HepG2 (cell line): ENCODE measurements around the gene ATP13A1. TPM values are rescaled to one million over a fixed set of nuclear protein-coding genes. Genes with fewer than 3 reads are reported as not detected.
"Not testable (repeated sequence)": the region's sequence is repeated elsewhere in the genome, so short reads cannot be mapped to it uniquely, and the experiment has no call there.

ENCODE experiments used
- ATAC-seq: fragments of 200-7000 bp; cut with Tn5 transposase; 3 replicates; pipeline ENCODE4 v1.9.1; 2020; ENCODE audit warnings: mild to moderate bottlenecking, moderate library complexity
- BruUV-seq: library from RNA; stranded (reverse); fragments of 400-500 nt; replicated peaks from 2 replicates; lab custom pipeline; 2021; lab: Mats Ljungman, UMichigan
- CTCF ChIA-PET: fragments of 300-600 bp; formaldehyde crosslinking; extraction: SDS; loops from one replicate; lab custom pipeline; 2021; ENCODE audit warnings: low total read pairs, inconsistent platforms, low intra/inter-chr PET ratio; lab: Yijun Ruan, JAX
- POLR2A ChIA-PET: fragments of 350-600 bp; sonication (Branson Sonifier 250); formaldehyde crosslinking; loops from one replicate; lab custom pipeline; 2020; ENCODE audit warnings: antibody characterized with exemption, inconsistent platforms; lab: Yijun Ruan, JAX
- DNase-seq: peaks from one replicate; pipeline ENCODE4 v3.0.0-alpha.2; 2015; ENCODE audit warnings: low spot score
- FAIRE-seq: peaks from 3 replicates; lab custom pipeline; 2011; peaks lifted over from hg19 to GRCh38; lab: Jason Lieb, UNC
- H2AFZ ChIP-seq: one replicate; pipeline ENCODE4 v1.6.1; 2011; ENCODE audit warnings: low read length, inconsistent platforms
- H3K27ac ChIP-seq: fragments of 300-600 bp; 3 replicates; pipeline ENCODE4 v1.8.0; 2011; ENCODE audit warnings: mixed run types, mild to moderate bottlenecking, mixed read lengths, low read length, inconsistent platforms; ENCODE audit not compliant: insufficient read depth; ENCODE audit errors: extremely low read length
- H3K27me3 ChIP-seq, 2 experiments: fragments of 200-600 bp in 1 of 2; 2 replicates in 1 of 2; 3 replicates in 1 of 2; pipeline versions ENCODE4 v1.6.0 to v1.8.0; 2011; ENCODE audit warnings: low read length in 2 of 2, mild to moderate bottlenecking in 2 of 2, moderate library complexity in 2 of 2, inconsistent platforms in 1 of 2; ENCODE audit not compliant: insufficient read depth in 2 of 2, control insufficient read depth in 1 of 2
- H3K36me3 ChIP-seq, 2 experiments: fragments of 200-600 bp in 1 of 2; replicated peaks in 1 of 2; 2 replicates in 1 of 2; 3 replicates in 1 of 2; pipeline versions ENCODE4 v1.5.1 to v1.8.0; 2011; ENCODE audit warnings: low read length in 2 of 2, inconsistent platforms in 1 of 2; ENCODE audit not compliant: insufficient read depth in 2 of 2, control insufficient read depth in 1 of 2
- H3K4me1 ChIP-seq: 2 replicates; pipeline ENCODE4 v1.5.1; 2012; ENCODE audit warnings: low read length, inconsistent platforms; ENCODE audit not compliant: insufficient read depth
- H3K4me2 ChIP-seq: 2 replicates; pipeline ENCODE4 v1.6.0; 2011; ENCODE audit warnings: low read depth, low read length, inconsistent platforms
- H3K4me3 ChIP-seq, 3 experiments: fragments of 200-600 bp in 1 of 3; sonication (generic), shearing (Covaris generic) in 1 of 3; replicated peaks in 1 of 3; 2 replicates each; pipeline ENCODE4 v1.5.1; 2011 to 2016; ENCODE audit warnings: low read length in 3 of 3, inconsistent platforms in 2 of 3, low read depth in 2 of 3, mild to moderate bottlenecking in 2 of 3, control low read depth in 1 of 3, mixed read lengths in 1 of 3; ENCODE audit not compliant: insufficient read depth in 1 of 3
- H3K79me2 ChIP-seq: one replicate; pipeline ENCODE4 v1.6.1; 2011; ENCODE audit warnings: low read length, inconsistent platforms; ENCODE audit not compliant: insufficient read depth
- H3K9ac ChIP-seq: 2 replicates; pipeline ENCODE4 v1.6.0; 2011; ENCODE audit warnings: mild to moderate bottlenecking, low read depth, low read length, inconsistent platforms; ENCODE audit not compliant: insufficient read depth
- H3K9me3 ChIP-seq: 2 replicates; pipeline ENCODE4 v1.5.1; 2012; ENCODE audit warnings: mild to moderate bottlenecking, low read length
- H4K20me1 ChIP-seq: 2 replicates; pipeline ENCODE4 v1.6.0; 2011; ENCODE audit warnings: inconsistent platforms, mild to moderate bottlenecking, low read length, moderate library complexity; ENCODE audit not compliant: insufficient read depth
- MAFG ChIP-seq: sonication (generic); formaldehyde crosslinking; IDR thresholded peaks from 2 replicates; pipeline ENCODE4 v1.5.1; 2020; ENCODE audit warnings: mild to moderate bottlenecking, missing genetic modification reagents
- NFIC ChIP-seq: IDR thresholded peaks from 2 replicates; pipeline ENCODE4 v1.6.1; 2012; ENCODE audit warnings: mild to moderate bottlenecking, low read length, inconsistent platforms
- PBX3 ChIP-seq: sonication (generic); formaldehyde crosslinking; IDR thresholded peaks from 2 replicates; pipeline ENCODE4 v1.8.1; 2023; ENCODE audit warnings: missing genetic modification reagents, inconsistent platforms, borderline replicate concordance
- PREB ChIP-seq: sonication (generic); formaldehyde crosslinking; IDR thresholded peaks from 2 replicates; pipeline ENCODE4 v1.4.0; 2020; ENCODE audit warnings: missing genetic modification reagents
- TEAD2 ChIP-seq: sonication (generic); formaldehyde crosslinking; IDR thresholded peaks from 2 replicates; pipeline ENCODE4 v1.9.0; 2021; ENCODE audit warnings: missing genetic modification reagents
- TERF1 ChIP-seq: sonication (generic); formaldehyde crosslinking; IDR thresholded peaks from 2 replicates; pipeline ENCODE4 v1.8.0; 2022; ENCODE audit warnings: mild to moderate bottlenecking, missing genetic modification reagents, moderate library complexity
- UBTF ChIP-seq: sonication (generic); formaldehyde crosslinking; IDR thresholded peaks from 2 replicates; pipeline ENCODE4 v1.4.0; 2020; ENCODE audit warnings: mild to moderate bottlenecking, missing genetic modification reagents
- ZNF101 ChIP-seq: sonication (generic); formaldehyde crosslinking; IDR thresholded peaks from 2 replicates; pipeline ENCODE4 v1.4.0; 2020; ENCODE audit warnings: mild to moderate bottlenecking, low read depth, missing genetic modification reagents, borderline replicate concordance
- WGBS: methylation state at CpG from one replicate; pipeline ENCODE4 v1.1.6; 2017; ENCODE audit warnings: low lambda C conversion rate; 5-methylcytosine and 5-hydroxymethylcytosine counted together
- in situ Hi-C: cut with HindIII; loops from 2 replicates; pipeline ENCODE4 v1.10.0; 2017; ENCODE audit warnings: low pct_unique_long_range_greater_than_20kb; ENCODE audit not compliant: extremely low pct_ligation_motif_present
- intact Hi-C: fragments of 100-400 bp; cut with micrococcal nuclease; formaldehyde crosslinking; loops from one replicate; pipeline ENCODE4 v1.10.0; 2022; ENCODE audit not compliant: unreplicated experiment
- polyA plus RNA-seq, 8 experiments: library from polyadenylated mRNA; depleted of rRNA in 3 of 8; stranded (reverse) in 7 of 8; unstranded in 1 of 8; fragments of >200 nt; fragmentation: Illumina TruSeq in 4 of 8; extraction: Trizol in 4 of 8; gene quantifications; 2 replicates each; pipeline versions ENCODE4 v1.2.1 to v1.2.3, GENCODE V29; 2011 to 2016; ENCODE audit warnings: low read depth in 4 of 8, missing spikeins in 1 of 8, mixed read lengths in 1 of 8; ENCODE audit not compliant: insufficient read depth in 1 of 8
- total RNA-seq, 5 experiments: library from RNA; depleted of rRNA; stranded (reverse); fragments of >200 nt; fragmentation: Illumina TruSeq; extraction: Trizol; gene quantifications; 2 replicates each; pipeline ENCODE4 v1.2.3, GENCODE V29; 2016; ENCODE audit warnings: low read depth in 1 of 5

The ATP13A1 gene
- total and polyA plus RNA-seq, 2 of the 13 experiments (the other 11 are each of a cell fraction or from before 2014, with no cell fraction given) = 23.2 to 41.7 TPM

GRCh38 chr19:19687090-19687489, 23.6 kb upstream of the ATP13A1 start (continued):
- no peak for TF ChIP-seq PREB (CRISPR knock-in tag)

- ATAC-seq (no peak), FAIRE-seq (no peak), DNase-seq (no peak)
- ChIA-PET POLR2A (no interaction called here), CTCF (no interaction called here)
- Histone ChIP-seq H3K4me2 (no peak overlapping the region), H3K36me3 (0 out of 5 replicates have a peak, but pooled peaks cover 0 to 3% of the 10 kb centered on the region in 2 experiments), H4K20me1 (no peaks in the 10 kb centered on the region), H3K27ac (no peak overlapping the region), H3K9ac (no peak overlapping the region), H2AFZ (no peak overlapping the region), H3K9me3 (no peaks in the 10 kb centered on the region), H3K79me2 (no peaks in the 10 kb centered on the region), H3K27me3 (no peaks in the 10 kb centered on the region; a peak in 1 of 5 replicates), H3K4me1 (no peaks in the 10 kb centered on the region), H3K4me3 (no peak overlapping the region)
- TF ChIP-seq TERF1 (CRISPR knock-in tag) (no peak), TEAD2 (no peak), PBX3 (no peak), NFIC (no peak), MAFG (no peak), ZNF101 (CRISPR knock-in tag) (no peak), UBTF (CRISPR knock-in tag) (no peak)
- intact Hi-C loops = no loop called here
- BruUV-seq = no TSS peak
- in situ Hi-C loops = no loop called here
- WGBS = 99% methylated on average over 6 of the region's 6 CpGs
Observed at GRCh38 chr19:19686580-19686979, 23.1 kb upstream of the ATP13A1 start.

- WGBS = 93% methylated on average over 15 of the region's 15 CpGs
- H3K27ac ChIP-seq, H3K27me3 ChIP-seq, H3K79me2 ChIP-seq, H3K4me3 ChIP-seq, H3K9me3 ChIP-seq, H3K9ac ChIP-seq, DNase-seq, ATAC-seq, H3K4me1 ChIP-seq, H4K20me1 ChIP-seq, intact Hi-C loops, H3K36me3 ChIP-seq, FAIRE-seq, BruUV-seq, CTCF ChIA-PET, in situ Hi-C loops, POLR2A ChIA-PET, H3K4me2 ChIP-seq, H2AFZ ChIP-seq: not testable (repeated sequence)
Observed at GRCh38 chr19:19686119-19686518, 22.6 kb upstream of the ATP13A1 start.
